ENCODE measurements around the gene PARP15. TPM values are rescaled to one million over a fixed set of nuclear protein-coding genes. Genes with fewer than 3 reads are reported as not detected.

PARP15 gene
- total RNA-seq, 2 experiments from 2014 or later, result 41.6 to 41.8 TPM

- no peaks in the 10 kb centered on the region for H3K36me3 ChIP-seq (ENCODE audit: insufficient read depth, low read length)
- no peaks in the 10 kb centered on the region for H3K4me1 Mint-ChIP-seq (ENCODE audit: low read depth)
- intact Hi-C loops (cut with DNase I, micrococcal nuclease), result no loop called here
- ATAC-seq (ENCODE audit: poor library complexity) (no peak), DNase-seq (no peak)
- H3K4me3 ChIP-seq (ENCODE audit: low read length), result no peak overlapping the region
- no peak for TF ChIP-seq CTCF (IDR thresholded peaks at IDR 0.05)
- H3K4me3 Mint-ChIP-seq, result no peak overlapping the region
- H3K4me1 ChIP-seq (ENCODE audit: insufficient read depth, low read length), result no peaks in the 10 kb centered on the region
- H3K9me3 Mint-ChIP-seq, result no peaks in the 10 kb centered on the region
- CTCF ChIA-PET, result no interaction called here
- H3K36me3 Mint-ChIP-seq (ENCODE audit: low read depth), result no peaks in the 10 kb centered on the region
- no peak overlapping the region for H3K27ac Mint-ChIP-seq
- no peak overlapping the region for H3K27ac ChIP-seq (ENCODE audit: low read depth in 1 of 2, low read length in 2 of 2)
- no peaks in the 10 kb centered on the region for H3K27me3 ChIP-seq (ENCODE audit: control insufficient read depth in 1 of 2, insufficient read depth in 2 of 2, low read length in 2 of 2)
- H3K27me3 Mint-ChIP-seq, result no peaks in the 10 kb centered on the region
- POLR2A ChIA-PET, result no interaction called here
- H3K9me3 ChIP-seq (ENCODE audit: control insufficient read depth in 1 of 2, insufficient read depth in 1 of 2, low read length in 2 of 2), result no peaks in the 10 kb centered on the region
These were observed 87.9 kb downstream of the PARP15 start for GRCh38 chr3:122665226-122665786.

GRCh38 chr3:122665881-122666280 is 88.4 kb downstream of the PARP15 start:
- Histone ChIP-seq H3K4me3 (ENCODE audit: low read length) (no peak overlapping the region), H3K27me3 (ENCODE audit: control insufficient read depth in 1 of 2, insufficient read depth in 2 of 2, low read length in 2 of 2) (no peaks in the 10 kb centered on the region), H3K36me3 (ENCODE audit: insufficient read depth, low read length) (no peaks in the 10 kb centered on the region), H3K4me1 (ENCODE audit: insufficient read depth, low read length) (no peaks in the 10 kb centered on the region), H3K9me3 (ENCODE audit: control insufficient read depth in 1 of 2, insufficient read depth in 1 of 2, low read length in 2 of 2) (no peaks in the 10 kb centered on the region), H3K27ac (ENCODE audit: low read depth in 1 of 2, low read length in 2 of 2) (no peak overlapping the region)
- Mint-ChIP-seq H3K9me3 (no peaks in the 10 kb centered on the region), H3K4me3 (no peak overlapping the region), H3K36me3 (ENCODE audit: low read depth) (no peaks in the 10 kb centered on the region), H3K27me3 (no peaks in the 10 kb centered on the region), H3K4me1 (ENCODE audit: low read depth) (no peaks in the 10 kb centered on the region), H3K27ac (no peak overlapping the region)
- ChIA-PET CTCF (no interaction called here), POLR2A (no interaction called here)
- intact Hi-C loops (cut with DNase I, micrococcal nuclease), result no loop called here
- no peak for TF ChIP-seq CTCF (IDR thresholded peaks at IDR 0.05)
- ATAC-seq (ENCODE audit: poor library complexity) (no peak), DNase-seq (no peak)

GRCh38 chr3:122668930-122669730 is 91.7 kb downstream of the PARP15 start:
- H3K27me3 ChIP-seq (ENCODE audit: control insufficient read depth in 1 of 2, insufficient read depth in 2 of 2, low read length in 2 of 2), result no peaks in the 10 kb centered on the region
- Mint-ChIP-seq H3K36me3 (ENCODE audit: low read depth) (no peaks in the 10 kb centered on the region), H3K27me3 (no peaks in the 10 kb centered on the region), H3K27ac (no peak overlapping the region), H3K4me3 (no peak overlapping the region), H3K9me3 (no peaks in the 10 kb centered on the region), H3K4me1 (ENCODE audit: low read depth) (no peaks in the 10 kb centered on the region)
- H3K36me3 ChIP-seq (ENCODE audit: insufficient read depth, low read length), result no peaks in the 10 kb centered on the region
- H3K4me1 ChIP-seq (ENCODE audit: insufficient read depth, low read length), result no peaks in the 10 kb centered on the region
- ATAC-seq (ENCODE audit: poor library complexity) (no peak), DNase-seq (no peak)
- TF ChIP-seq CTCF (IDR thresholded peaks at IDR 0.05), result no peak
- intact Hi-C loops (cut with DNase I, micrococcal nuclease), result no loop called here
- H3K4me3 ChIP-seq (ENCODE audit: low read length), result no peak overlapping the region
- POLR2A ChIA-PET, result interaction anchor here (1.4 kb wide), 1 partner anchor 112 kb away, joined by 3 read pairs; no protein-coding TSS in a partner anchor
- H3K9me3 ChIP-seq (ENCODE audit: control insufficient read depth in 1 of 2, insufficient read depth in 1 of 2, low read length in 2 of 2), result no peaks in the 10 kb centered on the region
- CTCF ChIA-PET, result interaction anchor here (1.2 kb wide), 1 partner anchor 10 kb away, joined by 4 read pairs; no protein-coding TSS in a partner anchor
- no peak overlapping the region for H3K27ac ChIP-seq (ENCODE audit: low read depth in 1 of 2, low read length in 2 of 2)

Data from CD4-positive, alpha-beta T cell (primary cell).